HCT116 (cell line): Measurements from ENCODE around the gene CEP72.

Experiments used
- CTCF ChIP-seq, 3 experiments: fragments of 200-600 bp in 1 of 3; sonication (generic) in 1 of 3; IDR thresholded peaks in 2 of 3; conservative IDR thresholded peaks in 1 of 3; 2 replicates each; pipeline ENCODE4 v1.5.1; 2012 to 2017; ENCODE audit warnings: low read depth in 2 of 3, low read length in 2 of 3, antibody characterized with exemption in 1 of 3, borderline replicate concordance in 1 of 3, control low read depth in 1 of 3, mild to moderate bottlenecking in 1 of 3, mixed read lengths in 1 of 3, mixed run types in 1 of 3, moderate library complexity in 1 of 3; ENCODE audit not compliant: insufficient read depth in 1 of 3
- EGR1 ChIP-seq: IDR thresholded peaks from 2 replicates; pipeline ENCODE4 v1.6.1; 2012; ENCODE audit warnings: low read depth
- EZH2phosphoT487 ChIP-seq: fragments of 200-600 bp; IDR thresholded peaks from 2 replicates; pipeline ENCODE4 v1.6.1; 2018; ENCODE audit warnings: antibody characterized with exemption, borderline replicate concordance
- JUND ChIP-seq: IDR thresholded peaks from 2 replicates; pipeline ENCODE4 v1.6.1; 2012
- POLR2AphosphoS5 ChIP-seq: IDR thresholded peaks from 2 replicates; pipeline ENCODE4 v1.6.1; 2011; ENCODE audit warnings: mild to moderate bottlenecking, low read depth, low read length, moderate library complexity
- REST ChIP-seq: IDR thresholded peaks from 2 replicates; pipeline ENCODE4 v1.6.1; 2012; ENCODE audit warnings: low read depth
- YY1 ChIP-seq: IDR thresholded peaks from 2 replicates; pipeline ENCODE4 v1.6.1; 2011; ENCODE audit warnings: low read length, low read depth, moderate library complexity, mild to moderate bottlenecking; ENCODE audit not compliant: insufficient replicate concordance; ENCODE audit errors: extremely low read depth
- ZFX ChIP-seq: fragments of 450-650 bp; IDR thresholded peaks from 2 replicates; pipeline ENCODE4 v1.6.1; 2017

GRCh38 chr5:606061-606460 lies 6.1 kb upstream of the CEP72 start:
- no peak for TF ChIP-seq JUND
- TF ChIP-seq CTCF (IDR thresholded peaks at IDR 0.05 in 2 of 3, conservative IDR thresholded peaks at IDR 0.05 in 1 of 3; ENCODE audit: borderline replicate concordance in 1 of 3, insufficient read depth in 1 of 3, low read depth in 2 of 3, low read length in 2 of 3) = no peak
- TF ChIP-seq EGR1 = no peak
- no peak for TF ChIP-seq EZH2phosphoT487
- TF ChIP-seq ZFX = no peak
- no peak for TF ChIP-seq REST
- TF ChIP-seq POLR2AphosphoS5 = no peak
- no peak for TF ChIP-seq YY1
